Mesodermal cell (in vitro differentiated cells): Measurements from ENCODE around the gene RASGRP3.
"Not testable (repeated sequence)": the region's sequence is repeated elsewhere in the genome, so short reads cannot be mapped to it uniquely, and the experiment has no call there.

Source experiments
- H3K27ac ChIP-seq: 2 replicates; pipeline ENCODE4 v1.7.0; 2013; ENCODE audit warnings: mild to moderate bottlenecking, low read depth, low read length, moderate library complexity; ENCODE audit not compliant: severe bottlenecking
- H3K36me3 ChIP-seq: 2 replicates; pipeline ENCODE4 v1.7.1; 2013; ENCODE audit warnings: mild to moderate bottlenecking, low read length, moderate library complexity; ENCODE audit not compliant: control insufficient read depth, insufficient read depth
- H3K4me1 ChIP-seq: one replicate; pipeline ENCODE4 v1.7.1; 2013; ENCODE audit warnings: mild to moderate bottlenecking, low read length; ENCODE audit not compliant: insufficient read depth, control insufficient read depth, poor library complexity, severe bottlenecking
- H3K4me3 ChIP-seq: 2 replicates; pipeline ENCODE4 v1.7.0; 2013; ENCODE audit warnings: low read length, control low read depth, mild to moderate bottlenecking; ENCODE audit not compliant: insufficient read depth, poor library complexity, severe bottlenecking; ENCODE audit errors: extremely low read depth
- H3K9me3 ChIP-seq: 2 replicates; pipeline ENCODE4 v1.7.1; 2013; ENCODE audit warnings: mild to moderate bottlenecking, low read length, moderate library complexity; ENCODE audit not compliant: control insufficient read depth
- WGBS, 2 experiments: methylation state at CpG; one replicate each; pipeline ENCODE4 v1.1.5; 2013; ENCODE audit warnings: missing lambda C conversion rate in 2 of 2; ENCODE audit not compliant: insufficient coverage in 2 of 2; 5-methylcytosine and 5-hydroxymethylcytosine counted together

RASGRP3 gene

DNA sequence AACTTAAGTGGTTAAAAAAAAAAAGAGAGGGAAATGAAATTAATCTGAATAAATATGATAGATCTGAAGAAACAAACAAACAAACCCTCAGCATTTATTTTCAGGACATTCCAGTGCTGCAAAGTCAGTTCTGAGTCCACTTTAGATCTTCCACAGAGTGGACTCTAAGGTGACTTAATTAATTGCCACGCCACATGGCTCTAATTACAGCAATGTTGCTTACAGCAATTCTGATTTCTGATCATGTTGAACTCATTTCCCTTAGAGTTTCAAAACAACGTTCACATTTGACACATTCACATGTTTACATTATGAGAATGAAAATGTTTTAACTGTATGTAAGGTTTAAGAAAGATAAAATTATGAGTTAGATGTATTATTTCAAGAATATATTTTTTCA lies 38.6 kb upstream of the RASGRP3 start:
- H3K27ac ChIP-seq: no peak overlapping the region
- WGBS, 2 experiments: 100% methylated on average over 1 of the region's 2 CpGs; no CpG with 5 or more reads in 1 of the 2 experiments
- no peaks in the 10 kb centered on the region for H3K36me3 ChIP-seq
- H3K4me1 ChIP-seq: peaks cover 10% of the 10 kb centered on the region
- H3K9me3 ChIP-seq: no peaks in the 10 kb centered on the region
- H3K4me3 ChIP-seq: peak overlapping the region; percentile 21

DNA sequence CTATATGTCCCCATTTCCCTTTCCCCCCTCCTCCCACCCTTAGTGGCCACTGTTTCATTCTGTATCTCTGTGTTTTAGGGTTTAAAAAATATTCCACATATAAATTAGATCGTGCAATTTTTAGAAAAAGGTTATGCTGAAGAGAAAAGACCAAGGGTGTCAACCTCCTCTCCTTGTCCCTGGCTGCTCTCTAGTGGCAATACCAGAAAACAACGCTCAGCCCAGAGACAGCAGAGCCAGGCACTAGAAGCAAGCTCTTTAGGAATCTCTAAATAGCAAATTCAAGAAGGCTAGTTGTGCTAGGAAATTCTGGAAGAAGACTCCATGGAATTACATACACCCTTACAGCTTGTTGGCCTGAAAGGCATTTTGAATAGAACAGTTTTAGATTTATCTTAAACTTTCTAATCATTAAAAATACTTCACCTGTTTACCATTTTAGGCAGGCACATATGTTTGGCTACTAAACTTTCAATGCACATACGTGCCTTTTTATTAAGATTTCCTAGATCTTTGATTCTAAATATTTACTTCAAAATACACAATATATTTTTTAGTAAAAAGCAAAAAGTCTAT lies 35.1 kb upstream of the RASGRP3 start:
- H3K36me3 ChIP-seq: no peaks in the 10 kb centered on the region
- H3K4me1 ChIP-seq: peaks cover 2% of the 10 kb centered on the region
- no peak overlapping the region for H3K27ac ChIP-seq
- no peak overlapping the region for H3K4me3 ChIP-seq
- WGBS, 2 experiments: 0% methylated on average over 1 of the region's 3 CpGs; no CpG with 5 or more reads in 1 of the 2 experiments
- no peaks in the 10 kb centered on the region for H3K9me3 ChIP-seq

DNA sequence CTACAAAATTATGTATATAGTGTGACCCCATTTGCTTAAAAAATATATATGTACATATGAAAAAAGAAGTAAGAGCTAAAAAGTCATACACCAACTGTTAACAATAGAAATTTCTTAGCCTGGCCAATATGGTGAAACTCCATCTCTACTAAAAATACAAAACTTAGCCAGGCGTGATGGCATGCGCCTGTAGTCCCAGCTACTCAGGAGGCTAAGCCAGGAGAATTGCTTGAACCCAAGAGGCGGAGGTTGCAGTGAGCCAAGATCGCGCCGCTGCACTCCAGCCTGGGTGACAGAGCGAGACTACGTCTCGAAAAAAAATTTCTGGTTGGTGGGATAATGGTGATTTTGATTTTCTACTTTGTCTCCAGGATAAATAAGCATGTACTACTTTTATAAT lies 34.4 kb upstream of the RASGRP3 start:
- H3K27ac ChIP-seq, H3K36me3 ChIP-seq, H3K4me3 ChIP-seq, H3K9me3 ChIP-seq, H3K4me1 ChIP-seq: not testable (repeated sequence)
- 89% methylated on average over 6 of the region's 9 CpGs; no CpG with 5 or more reads in 1 of the 2 experiments for whole genome bisulfite sequencing, 2 experiments

DNA sequence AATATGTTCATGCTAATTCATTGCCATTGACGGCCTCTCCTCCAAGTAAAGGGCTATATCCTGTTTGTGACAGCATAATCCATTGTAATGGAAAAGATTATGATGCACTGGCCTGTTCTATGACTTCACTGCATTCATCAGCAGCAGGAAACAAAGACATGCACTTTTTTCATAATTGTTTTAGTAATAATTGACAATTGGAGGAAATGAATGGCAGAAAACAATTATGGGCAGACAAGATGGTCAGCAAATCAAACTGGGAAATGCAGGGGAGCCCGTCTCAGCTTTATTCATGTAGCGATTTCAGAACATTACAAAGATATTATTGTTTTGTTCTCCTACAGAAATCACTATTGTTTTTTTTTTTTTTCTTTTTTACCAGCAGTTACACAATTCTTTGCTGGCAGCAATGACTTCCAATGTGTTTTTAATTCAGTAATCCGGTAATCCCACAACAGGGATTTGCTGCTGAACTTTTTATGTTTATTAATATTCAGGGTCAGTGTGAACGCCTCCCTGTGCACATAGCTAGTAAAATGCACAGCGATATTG lies 33.8 kb upstream of the RASGRP3 start:
- no peak overlapping the region for H3K4me3 ChIP-seq
- 90 to 100% methylated on average over 1 to 2 of the region's 6 CpGs for WGBS, 2 experiments
- H3K36me3 ChIP-seq: no peaks in the 10 kb centered on the region

DNA sequence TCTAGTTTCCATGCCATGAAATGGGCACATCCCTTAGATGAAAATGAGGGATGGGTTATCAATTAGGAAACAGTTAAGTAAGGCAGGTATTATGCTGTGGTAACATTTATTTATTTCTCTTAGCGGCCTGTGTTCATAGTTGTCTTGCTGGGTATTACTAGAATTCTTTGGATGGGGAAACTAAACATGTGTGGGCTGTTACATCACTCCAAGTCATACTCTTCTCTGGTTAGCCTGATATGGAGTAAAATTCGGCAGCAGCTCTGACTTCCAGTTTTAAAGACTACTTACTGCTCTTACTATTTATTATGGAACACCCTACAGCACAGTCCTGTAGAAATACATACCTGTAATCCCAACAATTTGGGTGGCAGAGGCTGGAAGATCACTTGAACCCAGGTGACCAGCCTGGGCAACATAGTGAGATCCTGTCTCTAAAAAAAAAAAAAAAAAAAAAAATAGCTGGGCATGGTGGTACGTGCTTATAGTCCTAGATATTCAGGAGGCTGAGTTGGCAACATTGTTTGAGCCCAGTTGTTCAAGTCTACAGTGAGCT lies 33.1 kb upstream of the RASGRP3 start:
- no peaks in the 10 kb centered on the region for H3K4me1 ChIP-seq
- WGBS, 2 experiments: 100% methylated on average over 1 of the region's 3 CpGs
- H3K9me3 ChIP-seq: no peaks in the 10 kb centered on the region
- no peak overlapping the region for H3K27ac ChIP-seq
- no peak overlapping the region for H3K4me3 ChIP-seq
- no peaks in the 10 kb centered on the region for H3K36me3 ChIP-seq

More for the DNA sequence above, 33.8 kb upstream of the RASGRP3 start:
- Histone ChIP-seq H3K9me3 (no peaks in the 10 kb centered on the region), H3K4me1 (no peaks in the 10 kb centered on the region), H3K27ac (no peak overlapping the region)

DNA sequence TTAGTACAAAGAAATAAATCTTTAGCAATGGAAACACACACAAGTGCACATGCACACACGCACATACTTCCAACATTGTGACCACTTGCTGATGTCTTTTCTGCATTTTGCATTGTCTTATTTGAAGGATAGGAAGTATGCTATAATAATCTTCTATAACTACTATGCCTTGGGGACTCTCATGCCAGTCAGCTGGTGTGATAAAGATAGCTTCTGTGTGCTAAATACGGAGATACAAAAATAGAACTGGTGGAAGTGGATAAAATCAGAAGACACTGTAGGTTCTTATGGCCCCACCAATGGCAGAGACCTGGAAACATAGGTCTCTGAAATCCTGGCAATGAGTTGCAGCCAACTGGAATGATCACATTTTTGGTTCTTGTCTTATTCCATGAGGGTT lies 31.5 kb upstream of the RASGRP3 start:
- H3K27ac ChIP-seq: no peak overlapping the region

DNA sequence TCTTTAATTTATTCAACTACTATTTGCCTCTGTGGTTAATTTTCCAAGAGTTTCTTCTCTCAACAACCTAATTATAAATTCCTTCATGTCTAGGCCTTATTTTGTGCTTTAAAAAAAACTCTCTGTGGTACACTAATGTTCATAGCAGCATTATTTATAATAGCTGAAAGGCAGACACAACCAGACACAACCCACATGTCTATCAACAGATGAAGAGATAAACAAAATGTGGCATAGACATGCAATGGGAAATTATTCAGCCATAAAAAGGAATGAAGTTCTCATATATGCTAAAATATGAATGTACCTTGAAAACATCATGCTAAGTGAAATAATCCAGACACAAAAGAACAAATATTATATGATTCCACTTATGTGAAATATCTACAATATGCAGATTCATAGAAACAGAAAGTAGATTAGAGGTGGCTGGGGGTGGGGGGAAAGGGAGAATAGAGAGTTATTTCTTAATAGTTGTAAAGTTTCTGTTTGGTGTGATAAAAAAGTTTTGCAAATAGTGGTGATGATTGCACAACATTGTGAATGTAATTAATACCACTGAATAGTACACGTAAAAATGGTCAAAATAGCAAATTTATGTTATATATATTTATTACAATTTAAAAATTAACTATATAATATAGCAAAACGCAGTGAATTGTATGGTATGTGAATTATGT lies 28.1 kb upstream of the RASGRP3 start:
- WGBS, 2 experiments: no CpG with 5 or more reads among the region's 2 CpGs

More for the DNA sequence above, 31.5 kb upstream of the RASGRP3 start:
- H3K4me1 ChIP-seq: no peaks in the 10 kb centered on the region
- H3K4me3 ChIP-seq: no peak overlapping the region
- no peaks in the 10 kb centered on the region for H3K9me3 ChIP-seq
- H3K36me3 ChIP-seq: no peaks in the 10 kb centered on the region
- 89 to 100% methylated on average over 1 of the region's 2 CpGs for WGBS, 2 experiments

DNA sequence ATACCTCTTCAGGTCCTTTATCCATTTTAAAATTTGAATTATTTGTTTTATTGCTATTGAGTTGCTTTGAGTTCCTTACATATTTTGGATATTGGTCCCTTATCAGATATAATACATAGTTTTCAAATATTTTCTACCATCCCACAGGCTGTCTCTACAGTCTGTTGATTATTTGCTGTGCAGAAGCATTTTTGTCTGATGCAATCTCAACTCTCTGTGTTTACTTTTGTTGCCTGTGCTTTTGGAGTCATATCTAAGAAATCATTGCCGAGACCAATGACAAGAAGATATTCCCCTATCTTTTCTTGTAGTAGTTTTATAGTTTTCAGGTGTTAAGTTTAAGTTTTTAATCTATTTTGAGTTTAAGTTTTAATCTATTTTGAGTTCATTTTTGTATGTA lies 25.2 kb upstream of the RASGRP3 start:
- no CpG with 5 or more reads among the region's 1 CpG for WGBS, 2 experiments
- Histone ChIP-seq H3K4me3 (no peak overlapping the region), H3K27ac (no peak overlapping the region), H3K4me1 (no peaks in the 10 kb centered on the region), H3K36me3 (no peaks in the 10 kb centered on the region), H3K9me3 (peaks cover 20% of the 10 kb centered on the region)

More for the DNA sequence above, 28.1 kb upstream of the RASGRP3 start:
- H3K36me3 ChIP-seq: no peaks in the 10 kb centered on the region
- H3K4me1 ChIP-seq: no peaks in the 10 kb centered on the region
- peaks cover 17% of the 10 kb centered on the region for H3K9me3 ChIP-seq
- no peak overlapping the region for H3K4me3 ChIP-seq
- no peak overlapping the region for H3K27ac ChIP-seq

DNA sequence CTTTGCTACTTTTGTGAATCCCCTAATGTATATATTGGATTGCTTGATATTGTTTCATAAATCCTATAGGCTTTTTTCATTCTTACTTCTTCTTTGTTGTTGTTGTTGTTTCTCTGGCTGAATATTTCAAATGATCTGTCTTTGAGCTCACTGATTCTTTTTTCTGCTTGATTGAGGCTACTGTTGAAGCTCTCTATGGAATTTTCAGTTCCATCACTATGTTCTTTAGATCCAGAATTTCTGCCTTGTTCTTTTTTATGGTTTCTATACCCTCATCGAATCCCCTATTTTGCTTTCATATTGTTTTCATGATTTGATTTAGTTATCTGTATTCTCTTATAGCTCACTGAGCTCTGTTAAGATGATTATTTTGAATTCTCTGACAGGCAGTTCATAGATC lies 24.6 kb upstream of the RASGRP3 start:
- Histone ChIP-seq H3K36me3 (no peaks in the 10 kb centered on the region), H3K9me3 (peaks cover 20% of the 10 kb centered on the region), H3K4me3 (no peak overlapping the region), H3K4me1 (no peaks in the 10 kb centered on the region), H3K27ac (no peak overlapping the region)
- no CpG with 5 or more reads among the region's 1 CpG for WGBS, 2 experiments

DNA sequence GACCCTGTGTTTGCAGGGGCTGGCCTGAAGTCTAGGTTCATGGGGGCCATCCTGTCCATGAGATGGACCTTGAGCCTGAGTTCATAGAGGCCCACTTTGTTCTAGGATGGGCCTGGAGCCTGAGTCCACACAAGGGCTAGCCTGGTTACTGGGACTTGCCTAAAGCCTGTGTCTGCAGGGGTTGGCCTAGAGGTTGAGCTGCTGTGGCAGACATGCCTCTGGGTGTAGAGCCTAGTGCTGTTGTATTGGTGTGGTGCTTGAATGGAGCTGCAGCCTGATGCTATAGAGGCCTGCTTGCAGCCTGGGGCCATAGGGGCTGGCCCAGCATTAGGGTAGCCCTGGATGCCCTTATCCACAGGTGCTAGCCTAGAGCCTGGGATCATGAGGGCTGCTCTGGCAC lies 23.9 kb upstream of the RASGRP3 start:
- no peak overlapping the region for H3K27ac ChIP-seq
- H3K4me1 ChIP-seq: no peaks in the 10 kb centered on the region
- H3K4me3 ChIP-seq: no peak overlapping the region
- no peaks in the 10 kb centered on the region for H3K36me3 ChIP-seq
- H3K9me3 ChIP-seq: peaks cover 20% of the 10 kb centered on the region

DNA sequence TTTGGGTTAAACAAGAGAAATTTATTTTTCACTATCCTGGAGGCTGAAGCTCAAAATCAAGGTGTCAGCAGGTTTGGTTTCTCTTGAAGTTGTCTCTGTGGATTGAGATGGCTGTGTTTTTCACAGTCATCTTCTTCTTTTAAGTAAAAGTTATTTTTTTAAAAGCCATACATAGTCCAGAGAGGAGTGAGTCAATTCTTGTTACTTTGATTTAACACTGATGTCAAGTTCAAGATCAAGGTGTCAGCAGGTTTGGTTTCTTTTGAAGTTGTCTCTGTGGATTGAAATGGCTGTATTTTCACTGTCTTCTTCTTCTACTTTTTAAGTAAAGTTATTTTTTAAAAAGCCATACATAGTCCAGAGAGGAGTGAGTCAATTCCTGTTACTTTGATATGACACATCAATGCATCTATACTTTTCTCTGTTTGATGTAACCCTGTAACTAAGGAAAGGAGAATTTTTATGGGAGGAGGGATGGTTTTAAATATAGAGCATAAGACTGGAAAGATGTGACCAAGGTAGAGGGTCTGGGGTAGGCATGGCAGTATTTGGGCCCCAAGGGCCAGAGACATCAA lies 22.5 kb upstream of the RASGRP3 start:
- Histone ChIP-seq H3K27ac (no peak overlapping the region), H3K9me3 (peaks cover 20% of the 10 kb centered on the region), H3K36me3 (no peaks in the 10 kb centered on the region), H3K4me1 (peaks cover 2% of the 10 kb centered on the region), H3K4me3 (no peak overlapping the region)
